Muscle of leg (tissue), 16 donors: Measurements from ENCODE around the gene TBXAS1. TPM values are rescaled to one million over a fixed set of nuclear protein-coding genes. Genes with fewer than 3 reads are reported as not detected.
A peak's percentile ranks its signal among the peaks of the same experiment; 100 is the strongest.

Source experiments
- DNase-seq: peaks from one replicate; pipeline ENCODE4 v3.0.0; 2013
- H3K27ac ChIP-seq: one replicate; pipeline ENCODE4 v1.5.1; 2013; ENCODE audit warnings: mild to moderate bottlenecking, low read length, control low read depth
- H3K27me3 ChIP-seq: one replicate; pipeline ENCODE4 v1.6.1; 2013; ENCODE audit warnings: low read length; ENCODE audit not compliant: control insufficient read depth, insufficient read depth
- H3K36me3 ChIP-seq: one replicate; pipeline ENCODE4 v1.6.1; 2013; ENCODE audit warnings: low read length; ENCODE audit not compliant: control insufficient read depth, insufficient read depth
- H3K4me1 ChIP-seq: one replicate; pipeline ENCODE4 v1.6.1; 2013; ENCODE audit warnings: low read length; ENCODE audit not compliant: control insufficient read depth, insufficient read depth
- H3K4me3 ChIP-seq: one replicate; pipeline ENCODE4 v1.5.1; 2013; ENCODE audit warnings: low read length, control low read depth
- H3K9me3 ChIP-seq: replicated peaks from 2 replicates; pipeline ENCODE4 v1.6.1; 2013; ENCODE audit warnings: low read depth, low read length; ENCODE audit not compliant: control insufficient read depth
- WGBS: methylation state at CpG from one replicate; pipeline ENCODE4 v1.1.5; 2013; ENCODE audit warnings: missing lambda C conversion rate; ENCODE audit not compliant: insufficient coverage; 5-methylcytosine and 5-hydroxymethylcytosine counted together
- long read RNA-seq, 11 donors: transcript quantifications; one replicate each; lab custom pipeline, GENCODE V29; 2026
- polyA plus RNA-seq, 8 donors: library from polyadenylated mRNA; unstranded; fragments of 120-200 nt; gene quantifications; one replicate each; pipeline versions ENCODE4 v1.2.1 to v1.2.3, GENCODE V29; 2013; ENCODE audit warnings: inconsistent platforms in 1 of 8, low replicate concordance in 1 of 8; ENCODE audit not compliant: insufficient read length in 8 of 8, insufficient read depth in 1 of 8
- total RNA-seq: library from RNA; stranded (reverse); fragments of 120-200 nt; gene quantifications from one replicate; pipeline ENCODE4 v1.2.4, GENCODE V29; 2013

TBXAS1 gene
- total RNA-seq (4.4 TPM), polyA plus RNA-seq (1 to 10 TPM; 2.6 to 4.5 (median 3.3) TPM)
- long read RNA-seq, donor 1: 0 reads
- long read RNA-seq, donor 2: 0 reads
- long read RNA-seq, donor 3, partial matches to known transcripts: 0 of 3 reads
- long read RNA-seq, donor 3, other reads (novel, unspliced or antisense): 0 of 3 reads
- long read RNA-seq, donor 4: 0 reads
- long read RNA-seq, donor 5, partial matches to known transcripts: 0 of 3 reads
- long read RNA-seq, donor 5, other reads (novel, unspliced or antisense): 0 of 3 reads
- long read RNA-seq, donor 6, partial matches to known transcripts: 0 of 1 reads
- long read RNA-seq, donor 6, other reads (novel, unspliced or antisense): 0 of 1 reads
- long read RNA-seq, donor 7: 0 reads
- long read RNA-seq, donor 8: 0 reads
- long read RNA-seq, donor 9, partial matches to known transcripts: 0 of 1 reads
- long read RNA-seq, donor 9, other reads (novel, unspliced or antisense): 0 of 1 reads
- long read RNA-seq, donor 10: 0 reads
- long read RNA-seq, donor 11, partial matches to known transcripts: 0 of 1 reads
- long read RNA-seq, donor 11, other reads (novel, unspliced or antisense): 0 of 1 reads

- no peaks in the 10 kb centered on the region for H3K9me3 ChIP-seq
- DNase-seq: peak; percentile 67
- 70% methylated on average over 2 of the region's 10 CpGs for WGBS
- H3K27me3 ChIP-seq: peaks cover 3% of the 10 kb centered on the region
- no peak within 1 kb of the TSS for H3K27ac ChIP-seq
- no peaks in the 10 kb centered on the region for H3K4me1 ChIP-seq
- peak within 1 kb of the TSS; percentile 2 for H3K4me3 ChIP-seq
- no peaks in the 10 kb centered on the region for H3K36me3 ChIP-seq
Observed at GRCh38 chr7:139829025-139829774, at the start of gene TBXAS1. Gene TBXAS1, plus strand, starts transcription at chr7:139829264. Its CDS starts 127 bp downstream, at chr7:139829391.

DNA sequence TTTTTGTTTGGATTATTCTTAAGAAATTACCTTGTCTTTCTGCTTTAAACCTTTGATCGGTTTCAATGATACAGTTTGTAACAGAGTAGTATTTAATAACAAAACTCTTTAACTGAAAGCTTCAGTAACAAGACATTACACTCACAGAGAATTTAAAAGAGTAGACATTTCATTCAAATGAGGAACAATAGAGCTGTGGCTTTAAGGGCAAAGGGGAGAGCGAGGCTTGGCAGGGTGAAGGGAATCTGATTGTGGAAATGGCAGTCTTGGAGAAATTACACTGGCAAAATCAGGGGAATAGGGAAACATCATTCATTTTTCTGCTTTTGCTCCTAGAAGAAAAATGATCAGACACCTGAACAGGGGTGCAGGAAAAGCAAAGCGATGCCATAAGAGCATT, 46.1 kb upstream of the TBXAS1 start:
- no peaks in the 10 kb centered on the region for H3K36me3 ChIP-seq
- WGBS: 86% methylated on average over 1 of the region's 3 CpGs

GRCh38 chr7:139783647-139784385, 45.2 kb upstream of the TBXAS1 start:
- no peak for DNase-seq
- Histone ChIP-seq H3K4me3 (no peak overlapping the region), H3K4me1 (peaks cover under 1% of the 10 kb centered on the region), H3K9me3 (no peaks in the 10 kb centered on the region), H3K36me3 (no peaks in the 10 kb centered on the region), H3K27ac (no peak overlapping the region), H3K27me3 (peaks cover 11% of the 10 kb centered on the region)
- 38% methylated on average over 2 of the region's 3 CpGs for WGBS

More for the DNA sequence above, 46.1 kb upstream of the TBXAS1 start:
- no peak overlapping the region for H3K27ac ChIP-seq
- H3K9me3 ChIP-seq: no peaks in the 10 kb centered on the region
- H3K27me3 ChIP-seq: peaks cover 11% of the 10 kb centered on the region
- H3K4me1 ChIP-seq: peaks cover 4% of the 10 kb centered on the region
- no peak overlapping the region for H3K4me3 ChIP-seq
- DNase-seq: no peak

DNA sequence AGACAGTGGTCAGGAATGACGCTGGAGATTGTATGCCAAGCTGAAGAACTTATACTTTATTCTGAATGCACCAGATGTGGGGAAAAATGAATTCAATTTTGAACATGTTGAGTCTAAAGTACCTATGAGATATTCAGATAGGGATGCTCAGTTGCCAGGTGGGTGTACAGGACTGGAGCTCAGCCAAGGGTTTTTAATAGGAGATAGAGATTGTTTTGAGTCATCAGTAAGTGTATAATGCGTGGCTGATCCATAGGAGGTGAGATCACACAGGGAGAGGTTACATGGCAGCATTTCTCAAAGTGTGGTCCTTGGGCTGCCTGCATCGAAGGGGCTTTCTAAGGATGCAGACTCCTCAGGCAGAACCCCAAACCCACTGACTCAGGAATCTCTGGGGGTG, 44.4 kb upstream of the TBXAS1 start:
- no peak for DNase-seq
- no peaks in the 10 kb centered on the region for H3K36me3 ChIP-seq
- 83% methylated on average over 2 of the region's 3 CpGs for WGBS

GRCh38 chr7:139791316-139791715, 37.7 kb upstream of the TBXAS1 start:
- Histone ChIP-seq H3K9me3 (no peaks in the 10 kb centered on the region), H3K27ac (no peak overlapping the region), H3K4me3 (no peak overlapping the region), H3K36me3 (no peaks in the 10 kb centered on the region), H3K4me1 (no peaks in the 10 kb centered on the region), H3K27me3 (no peaks in the 10 kb centered on the region)
- no peak for DNase-seq
- WGBS: 73% methylated on average over 2 of the region's 7 CpGs

More for the DNA sequence above, 44.4 kb upstream of the TBXAS1 start:
- Histone ChIP-seq H3K4me1 (no peaks in the 10 kb centered on the region), H3K27ac (no peak overlapping the region), H3K27me3 (peaks cover 7% of the 10 kb centered on the region), H3K4me3 (no peak overlapping the region), H3K9me3 (no peaks in the 10 kb centered on the region)

GRCh38 chr7:139797607-139798006, 31.5 kb upstream of the TBXAS1 start:
- Histone ChIP-seq H3K4me1 (no peaks in the 10 kb centered on the region), H3K4me3 (no peak overlapping the region), H3K27ac (no peak overlapping the region), H3K36me3 (no peaks in the 10 kb centered on the region), H3K27me3 (peaks cover 2% of the 10 kb centered on the region), H3K9me3 (no peaks in the 10 kb centered on the region)
- no CpG with 5 or more reads among the region's 2 CpGs for WGBS
- no peak for DNase-seq

GRCh38 chr7:139798221-139798620, 30.8 kb upstream of the TBXAS1 start:
- Histone ChIP-seq H3K27ac (no peak overlapping the region), H3K9me3 (no peaks in the 10 kb centered on the region), H3K4me1 (no peaks in the 10 kb centered on the region), H3K27me3 (peaks cover 2% of the 10 kb centered on the region), H3K4me3 (no peak overlapping the region), H3K36me3 (no peaks in the 10 kb centered on the region)
- DNase-seq: peak; percentile 13
- 48% methylated on average over 5 of the region's 10 CpGs for WGBS

- DNase-seq: no peak
- Histone ChIP-seq H3K36me3 (no peaks in the 10 kb centered on the region), H3K9me3 (no peaks in the 10 kb centered on the region), H3K27ac (no peak overlapping the region), H3K4me3 (no peak overlapping the region), H3K4me1 (no peaks in the 10 kb centered on the region), H3K27me3 (peaks cover 2% of the 10 kb centered on the region)
- 83% methylated on average over 1 of the region's 4 CpGs for WGBS
Observed at GRCh38 chr7:139798892-139799291, 30.2 kb upstream of the TBXAS1 start.

GRCh38 chr7:139799586-139799985, 29.5 kb upstream of the TBXAS1 start:
- peak; percentile 43 for DNase-seq
- peaks cover 2% of the 10 kb centered on the region for H3K27me3 ChIP-seq
- H3K9me3 ChIP-seq: no peaks in the 10 kb centered on the region
- H3K27ac ChIP-seq: no peak overlapping the region
- H3K4me3 ChIP-seq: no peak overlapping the region
- H3K4me1 ChIP-seq: no peaks in the 10 kb centered on the region
- no peaks in the 10 kb centered on the region for H3K36me3 ChIP-seq
- 75% methylated on average over 2 of the region's 2 CpGs for WGBS
